ENCODE data around the gene CCBE1. TPM values are rescaled to one million over a fixed set of nuclear protein-coding genes. Genes with fewer than 3 reads are reported as not detected.
"Not testable (repeated sequence)": the region's sequence is repeated elsewhere in the genome, so short reads cannot be mapped to it uniquely, and the experiment has no call there.

Gene CCBE1
- total RNA-seq, 1 experiment from 2014 or later, result not detected

- H3K9me3 ChIP-seq (replicated peaks), result no peaks in the 10 kb centered on the region
- no peak for DNase-seq
- no peaks in the 10 kb centered on the region for H3K36me3 ChIP-seq
Measured at GRCh38 chr18:59681521-59682004, 15.7 kb downstream of the CCBE1 start.

DNA sequence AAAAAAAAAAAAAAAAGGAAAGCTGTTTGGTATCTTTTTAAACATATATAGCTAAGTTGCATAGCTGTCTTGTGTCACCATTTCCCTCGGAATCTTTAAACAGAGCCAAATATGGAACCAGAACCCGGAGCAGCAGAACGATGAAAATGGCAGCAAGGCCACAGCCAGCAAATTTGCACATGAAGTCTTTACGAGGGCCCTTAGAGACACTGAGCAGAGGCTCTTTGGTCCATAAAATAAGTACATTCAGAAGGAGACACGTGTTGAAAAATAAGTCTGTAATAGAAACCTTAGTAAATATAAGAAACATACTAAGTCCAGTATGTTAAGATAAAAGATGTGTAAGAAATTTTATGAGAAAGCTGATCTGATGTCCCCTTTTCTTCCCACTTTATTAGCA is 16.2 kb downstream of the CCBE1 start:
- DNase-seq, result no peak
- Histone ChIP-seq H3K4me3 (no peak overlapping the region), H3K9me3 (replicated peaks) (no peaks in the 10 kb centered on the region), H3K27me3 (no peaks in the 10 kb centered on the region), H3K4me1 (no peaks in the 10 kb centered on the region), H3K27ac (no peak overlapping the region), H3K36me3 (no peaks in the 10 kb centered on the region)

More at GRCh38 chr18:59681521-59682004, 15.7 kb downstream of the CCBE1 start:
- H3K27ac ChIP-seq, result no peak overlapping the region
- no peaks in the 10 kb centered on the region for H3K4me1 ChIP-seq
- H3K27me3 ChIP-seq, result no peaks in the 10 kb centered on the region
- H3K4me3 ChIP-seq, result no peak overlapping the region

DNA sequence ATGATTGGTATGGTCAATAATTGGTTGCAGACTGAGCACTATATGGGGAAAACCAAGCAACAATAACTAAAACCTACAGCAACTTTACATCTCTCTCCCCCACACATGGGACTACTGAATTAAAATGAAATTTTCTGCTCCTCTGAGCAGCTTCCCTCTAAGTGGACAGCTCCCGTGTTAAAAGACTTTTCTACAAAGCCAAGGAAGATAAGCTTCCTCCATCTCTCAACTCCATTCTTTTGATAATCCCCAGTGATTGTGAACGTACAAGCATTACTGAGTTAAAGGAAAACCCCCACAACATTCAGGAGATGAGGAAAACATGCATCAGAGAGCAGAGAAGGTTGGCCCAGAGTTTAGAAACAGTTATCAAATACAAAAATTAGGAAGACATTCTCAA is 21.9 kb downstream of the CCBE1 start:
- H3K36me3 ChIP-seq, result no peaks in the 10 kb centered on the region
- H3K27ac ChIP-seq, result no peak overlapping the region
- DNase-seq, result no peak
- no peak overlapping the region for H3K4me3 ChIP-seq
- H3K9me3 ChIP-seq (replicated peaks), result no peaks in the 10 kb centered on the region
- no peaks in the 10 kb centered on the region for H3K27me3 ChIP-seq
- H3K4me1 ChIP-seq, result no peaks in the 10 kb centered on the region

DNA sequence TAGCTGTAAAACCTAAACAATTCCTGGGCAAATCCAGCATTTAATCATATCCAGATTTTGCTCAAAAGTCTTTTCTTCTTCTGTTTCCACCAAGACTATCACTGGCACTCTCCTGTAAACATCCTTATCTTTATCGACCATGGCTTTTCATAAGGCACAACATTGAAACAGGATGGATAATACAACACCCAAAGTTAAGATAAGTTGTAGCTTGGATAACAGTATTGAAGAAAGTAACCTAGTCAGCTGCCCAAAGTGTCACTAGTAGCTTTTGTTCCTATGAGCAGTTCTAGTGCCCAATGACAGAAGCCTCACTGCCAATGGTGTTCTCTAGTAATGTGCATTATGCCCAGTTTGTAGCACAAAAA is 22.3 kb downstream of the CCBE1 start:
- no peaks in the 10 kb centered on the region for H3K36me3 ChIP-seq

DNA sequence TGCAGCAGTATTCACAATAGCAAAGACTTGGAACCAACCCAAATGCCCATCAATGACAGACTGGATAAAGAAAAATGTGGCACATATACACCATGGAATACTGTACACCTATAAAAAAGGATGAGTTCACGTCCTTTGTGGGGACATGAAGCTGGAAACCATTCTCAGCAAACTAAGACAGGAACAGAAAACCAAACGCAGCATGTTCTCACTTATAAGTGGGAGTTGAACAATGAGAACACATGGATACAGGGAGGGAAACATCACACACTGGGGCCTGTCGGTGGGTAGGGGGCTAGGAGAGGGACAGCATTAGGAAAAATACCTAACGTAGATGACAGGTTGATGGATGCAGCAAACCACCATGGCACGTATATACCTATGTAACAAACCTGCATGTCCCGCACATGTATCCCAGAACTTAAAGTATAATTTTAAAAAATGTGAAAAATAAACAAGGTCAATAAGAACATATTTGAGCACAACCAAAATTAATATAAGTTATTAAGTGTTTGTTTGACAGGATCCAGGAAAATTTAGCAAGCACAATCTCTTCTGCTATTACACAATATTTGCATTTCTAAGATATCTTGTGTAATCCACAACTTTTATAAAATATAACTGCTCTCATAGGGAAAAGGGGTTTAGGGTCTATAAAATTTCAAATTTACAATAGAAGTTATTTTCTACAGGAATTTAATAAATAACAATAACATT is 22.9 kb downstream of the CCBE1 start:
- no peak overlapping the region for H3K4me3 ChIP-seq
- H3K4me1 ChIP-seq, result no peaks in the 10 kb centered on the region
- H3K36me3 ChIP-seq, result no peaks in the 10 kb centered on the region
- no peaks in the 10 kb centered on the region for H3K9me3 ChIP-seq (replicated peaks)
- no peak overlapping the region for H3K27ac ChIP-seq
- no peak for DNase-seq
- no peaks in the 10 kb centered on the region for H3K27me3 ChIP-seq

More for the DNA sequence above, 22.3 kb downstream of the CCBE1 start:
- H3K9me3 ChIP-seq (replicated peaks), result no peaks in the 10 kb centered on the region
- H3K4me3 ChIP-seq, result no peak overlapping the region
- no peak overlapping the region for H3K27ac ChIP-seq
- H3K27me3 ChIP-seq, result no peaks in the 10 kb centered on the region
- no peak for DNase-seq
- no peaks in the 10 kb centered on the region for H3K4me1 ChIP-seq

- H3K27me3 ChIP-seq, result no peaks in the 10 kb centered on the region
- H3K4me3 ChIP-seq, result no peak overlapping the region
- H3K4me1 ChIP-seq, result no peaks in the 10 kb centered on the region
- no peaks in the 10 kb centered on the region for H3K9me3 ChIP-seq (replicated peaks)
- H3K36me3 ChIP-seq, result no peaks in the 10 kb centered on the region
- no peak overlapping the region for H3K27ac ChIP-seq
- DNase-seq, result no peak
Measured at GRCh38 chr18:59672235-59672711, 24.9 kb downstream of the CCBE1 start.

- H3K4me3 ChIP-seq, result no peak overlapping the region
- H3K4me1 ChIP-seq, result no peaks in the 10 kb centered on the region
- H3K9me3 ChIP-seq (replicated peaks), result no peaks in the 10 kb centered on the region
- no peak for DNase-seq
- no peak overlapping the region for H3K27ac ChIP-seq
- H3K36me3 ChIP-seq, result no peaks in the 10 kb centered on the region
- H3K27me3 ChIP-seq, result no peaks in the 10 kb centered on the region
Measured at GRCh38 chr18:59671551-59671950, 25.7 kb downstream of the CCBE1 start.

- H3K27me3 ChIP-seq, result no peaks in the 10 kb centered on the region
- no peaks in the 10 kb centered on the region for H3K4me1 ChIP-seq
- H3K9me3 ChIP-seq (replicated peaks), result no peaks in the 10 kb centered on the region
- no peak for DNase-seq
- no peak overlapping the region for H3K27ac ChIP-seq
- no peaks in the 10 kb centered on the region for H3K36me3 ChIP-seq
- H3K4me3 ChIP-seq, result no peak overlapping the region
Measured at GRCh38 chr18:59669872-59670657, 27.2 kb downstream of the CCBE1 start.

GRCh38 chr18:59667488-59667887 is 29.7 kb downstream of the CCBE1 start:
- no peaks in the 10 kb centered on the region for H3K4me1 ChIP-seq
- no peaks in the 10 kb centered on the region for H3K36me3 ChIP-seq
- no peak for DNase-seq
- H3K9me3 ChIP-seq (replicated peaks), result no peaks in the 10 kb centered on the region
- no peaks in the 10 kb centered on the region for H3K27me3 ChIP-seq
- no peak overlapping the region for H3K4me3 ChIP-seq
- H3K27ac ChIP-seq, result no peak overlapping the region

DNA sequence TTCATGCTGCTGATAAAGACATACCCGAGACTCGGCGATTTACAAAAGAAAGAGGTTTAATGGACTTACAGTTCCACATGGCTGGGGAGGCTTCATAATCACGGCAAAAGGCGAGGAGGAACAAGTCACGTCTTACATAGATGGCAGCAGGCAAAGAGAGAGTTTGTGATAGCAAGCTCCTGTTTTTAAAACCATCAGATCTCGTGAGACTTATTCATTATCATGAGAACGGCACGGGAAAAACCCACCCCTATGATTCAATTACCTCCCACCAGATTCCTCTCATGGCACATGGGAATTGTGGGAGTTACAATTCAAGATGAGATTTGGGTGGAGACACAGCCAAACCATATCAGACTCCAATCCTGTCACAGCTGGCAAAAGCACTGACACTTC is 31.2 kb downstream of the CCBE1 start:
- H3K27me3 ChIP-seq; H3K4me3 ChIP-seq; H3K27ac ChIP-seq; H3K4me1 ChIP-seq; H3K36me3 ChIP-seq; DNase-seq; H3K9me3 ChIP-seq (replicated peaks): not testable (repeated sequence)

- Histone ChIP-seq H3K9me3 (replicated peaks) (no peaks in the 10 kb centered on the region), H3K27me3 (no peaks in the 10 kb centered on the region), H3K36me3 (no peaks in the 10 kb centered on the region), H3K4me3 (no peak overlapping the region), H3K27ac (no peak overlapping the region), H3K4me1 (no peaks in the 10 kb centered on the region)
- no peak for DNase-seq
Measured at GRCh38 chr18:59665057-59666006, 31.9 kb downstream of the CCBE1 start.

GRCh38 chr18:59664329-59664728 is 32.9 kb downstream of the CCBE1 start:
- no peak overlapping the region for H3K4me3 ChIP-seq
- no peak for DNase-seq
- no peaks in the 10 kb centered on the region for H3K4me1 ChIP-seq

DNA sequence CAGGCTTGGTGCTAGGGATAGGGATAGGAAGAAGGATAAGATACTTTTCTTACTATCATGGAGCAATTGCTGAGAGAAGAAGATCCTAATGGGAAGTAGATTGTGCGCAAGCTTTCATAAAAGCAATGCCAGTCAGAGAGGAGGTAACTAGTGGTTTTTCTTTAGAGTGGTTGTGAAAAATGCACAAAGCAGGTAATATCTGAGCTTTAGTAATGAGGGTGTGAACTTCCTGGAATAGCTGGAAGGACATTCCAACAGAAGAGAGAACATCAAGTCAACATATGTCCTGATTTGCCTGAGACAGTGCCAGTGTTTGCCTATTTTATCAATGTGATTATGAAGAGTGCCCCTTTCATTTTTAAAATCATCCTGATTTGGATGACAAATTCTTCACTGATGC is 34.1 kb downstream of the CCBE1 start:
- no peak overlapping the region for H3K4me3 ChIP-seq
- H3K4me1 ChIP-seq, result no peaks in the 10 kb centered on the region
- no peaks in the 10 kb centered on the region for H3K36me3 ChIP-seq
- no peaks in the 10 kb centered on the region for H3K9me3 ChIP-seq (replicated peaks)
- H3K27me3 ChIP-seq, result no peaks in the 10 kb centered on the region
- no peak overlapping the region for H3K27ac ChIP-seq
- no peak for DNase-seq

More at GRCh38 chr18:59664329-59664728, 32.9 kb downstream of the CCBE1 start:
- H3K27me3 ChIP-seq, result no peaks in the 10 kb centered on the region
- H3K9me3 ChIP-seq (replicated peaks), result no peaks in the 10 kb centered on the region
- H3K36me3 ChIP-seq, result no peaks in the 10 kb centered on the region
- no peak overlapping the region for H3K27ac ChIP-seq

- Histone ChIP-seq H3K36me3 (no peaks in the 10 kb centered on the region), H3K27me3 (no peaks in the 10 kb centered on the region), H3K27ac (no peak overlapping the region), H3K4me1 (no peaks in the 10 kb centered on the region), H3K9me3 (replicated peaks) (no peaks in the 10 kb centered on the region), H3K4me3 (no peak overlapping the region)
- no peak for DNase-seq
Measured at GRCh38 chr18:59661891-59662701, 35.1 kb downstream of the CCBE1 start.
